Natural killer cell (primary cell): Measurements from ENCODE around the gene FAT2. TPM values are rescaled to one million over a fixed set of nuclear protein-coding genes. Genes with fewer than 3 reads are reported as not detected.

Source experiments
- ATAC-seq, 3 donors: fragments of 150-1000 bp in 2 of 3; fragments of 200-7000 bp in 1 of 3; cut with Tn5 transposase; 1 replicate in 1 of 3; 2 replicates in 2 of 3; pipeline ENCODE4 v1.10.0; 2021; ENCODE audit warnings: mild to moderate bottlenecking in 2 of 3, moderate library complexity in 2 of 3
- DNase-seq, 2 donors: peaks; one replicate each; pipeline versions ENCODE4 v3.0.0 to v3.0.0-alpha.2; 2013 to 2021; ENCODE audit warnings: mixed read lengths in 1 of 2
- H3K27ac ChIP-seq: one replicate; pipeline ENCODE4 v1.5.1; 2013; ENCODE audit warnings: mild to moderate bottlenecking, low read length
- H3K27me3 ChIP-seq: one replicate; pipeline ENCODE4 v1.6.1; 2013; ENCODE audit warnings: low read length; ENCODE audit not compliant: control insufficient read depth, insufficient read depth
- H3K36me3 ChIP-seq: one replicate; pipeline ENCODE4 v1.6.1; 2013; ENCODE audit warnings: low read length; ENCODE audit not compliant: control insufficient read depth, insufficient read depth
- H3K4me1 ChIP-seq: one replicate; pipeline ENCODE4 v1.6.1; 2013; ENCODE audit warnings: low read length; ENCODE audit not compliant: control insufficient read depth, insufficient read depth
- H3K4me3 ChIP-seq: one replicate; pipeline ENCODE4 v1.5.1; 2013; ENCODE audit warnings: low read length
- H3K9me3 ChIP-seq: one replicate; pipeline ENCODE4 v1.6.1; 2013; ENCODE audit warnings: low read length; ENCODE audit not compliant: control insufficient read depth, insufficient read depth
- H3K27ac Mint-ChIP-seq, 2 donors: one replicate each; pipeline ENCODE4 v1.8.0; 2022; ENCODE audit warnings: mild to moderate bottlenecking in 2 of 2, mixed read lengths in 2 of 2, moderate library complexity in 1 of 2
- H3K27me3 Mint-ChIP-seq, 2 donors: one replicate each; pipeline ENCODE4 v1.8.0; 2022; ENCODE audit warnings: low read depth in 2 of 2, mixed read lengths in 2 of 2
- H3K36me3 Mint-ChIP-seq: one replicate; pipeline ENCODE4 v1.8.0; 2022; ENCODE audit warnings: mixed read lengths
- H3K4me1 Mint-ChIP-seq, 2 donors: one replicate each; pipeline ENCODE4 v1.8.0; 2022; ENCODE audit warnings: mixed read lengths in 2 of 2
- H3K4me3 Mint-ChIP-seq: one replicate; pipeline ENCODE4 v1.8.0; 2022; ENCODE audit warnings: mild to moderate bottlenecking, moderate library complexity, mixed read lengths
- H3K9me3 Mint-ChIP-seq, 2 donors: one replicate each; pipeline ENCODE4 v1.8.0; 2022; ENCODE audit warnings: mixed read lengths in 2 of 2
- CTCF ChIP-seq: fragments of 200-600 bp; IDR thresholded peaks from one replicate; pipeline ENCODE4 v1.8.0; 2022; ENCODE audit warnings: antibody characterized with exemption
- WGBS: methylation state at CpG from one replicate; pipeline ENCODE4 v1.1.7; 2013; ENCODE audit warnings: missing lambda C conversion rate; ENCODE audit not compliant: insufficient coverage; 5-methylcytosine and 5-hydroxymethylcytosine counted together
- intact Hi-C: fragments of 100-400 bp; cut with micrococcal nuclease; formaldehyde crosslinking; loops from one replicate; pipeline ENCODE4 v1.14.2; 2022
- total RNA-seq, 4 donors: library from RNA; stranded (reverse); fragments of 120-200 nt in 1 of 4; gene quantifications; one replicate each; pipeline versions ENCODE4 v1.2.3 to v1.2.4, GENCODE V29; 2013 to 2022

Gene FAT2
- total RNA-seq, 3 donors from 2014 or later (not counting 1 experiment from before 2014, with no cell fraction given): not detected

- Mint-ChIP-seq H3K27ac (no peak overlapping the region), H3K27me3 (no peaks in the 10 kb centered on the region), H3K4me1 (no peaks in the 10 kb centered on the region), H3K4me3 (no peak overlapping the region), H3K9me3 (no peaks in the 10 kb centered on the region), H3K36me3 (no peaks in the 10 kb centered on the region)
- TF ChIP-seq CTCF: no peak
- no peaks in the 10 kb centered on the region for H3K36me3 ChIP-seq
- no peaks in the 10 kb centered on the region for H3K9me3 ChIP-seq
- H3K27me3 ChIP-seq: no peaks in the 10 kb centered on the region
- H3K4me1 ChIP-seq: no peaks in the 10 kb centered on the region
- ATAC-seq: no peak
- DNase-seq: no peak
- no peak overlapping the region for H3K27ac ChIP-seq
- 92% methylated on average over 10 of the region's 10 CpGs for WGBS
- no peak overlapping the region for H3K4me3 ChIP-seq
- intact Hi-C loops: no loop called here
These were observed 37.9 kb downstream of the FAT2 start for GRCh38 chr5:151553130-151553670.

- ATAC-seq (no peak), DNase-seq (no peak)
- Mint-ChIP-seq H3K4me1 (no peaks in the 10 kb centered on the region), H3K27me3 (no peaks in the 10 kb centered on the region), H3K9me3 (no peaks in the 10 kb centered on the region), H3K36me3 (no peaks in the 10 kb centered on the region), H3K27ac (no peak overlapping the region), H3K4me3 (no peak overlapping the region)
- Histone ChIP-seq H3K27ac (no peak overlapping the region), H3K4me1 (no peaks in the 10 kb centered on the region), H3K9me3 (no peaks in the 10 kb centered on the region), H3K4me3 (no peak overlapping the region), H3K36me3 (no peaks in the 10 kb centered on the region), H3K27me3 (no peaks in the 10 kb centered on the region)
- no peak for TF ChIP-seq CTCF
- intact Hi-C loops: no loop called here
- 94% methylated on average over 2 of the region's 3 CpGs for WGBS
These were observed 39.1 kb downstream of the FAT2 start for GRCh38 chr5:151551985-151552384.

- no peak overlapping the region for H3K27ac Mint-ChIP-seq
- no peak for DNase-seq
- 88% methylated on average over 1 of the region's 2 CpGs for WGBS
- TF ChIP-seq CTCF: no peak
- Histone ChIP-seq H3K27ac (no peak overlapping the region), H3K36me3 (no peaks in the 10 kb centered on the region), H3K4me3 (no peak overlapping the region), H3K27me3 (no peaks in the 10 kb centered on the region), H3K4me1 (no peaks in the 10 kb centered on the region), H3K9me3 (no peaks in the 10 kb centered on the region)
- intact Hi-C loops: no loop called here
- no peaks in the 10 kb centered on the region for H3K4me1 Mint-ChIP-seq
- no peaks in the 10 kb centered on the region for H3K36me3 Mint-ChIP-seq
- ATAC-seq: no peak
- no peak overlapping the region for H3K4me3 Mint-ChIP-seq
- H3K9me3 Mint-ChIP-seq: no peaks in the 10 kb centered on the region
- H3K27me3 Mint-ChIP-seq: no peaks in the 10 kb centered on the region
These were observed 41.0 kb downstream of the FAT2 start for GRCh38 chr5:151550146-151550545.

- Histone ChIP-seq H3K9me3 (no peaks in the 10 kb centered on the region), H3K4me3 (no peak overlapping the region), H3K27me3 (no peaks in the 10 kb centered on the region), H3K36me3 (no peaks in the 10 kb centered on the region), H3K4me1 (no peaks in the 10 kb centered on the region), H3K27ac (no peak overlapping the region)
- H3K4me3 Mint-ChIP-seq: no peak overlapping the region
- no peaks in the 10 kb centered on the region for H3K4me1 Mint-ChIP-seq
- TF ChIP-seq CTCF: no peak
- no peak for DNase-seq
- no peaks in the 10 kb centered on the region for H3K36me3 Mint-ChIP-seq
- no peaks in the 10 kb centered on the region for H3K27me3 Mint-ChIP-seq
- H3K27ac Mint-ChIP-seq: no peak overlapping the region
- intact Hi-C loops: no loop called here
- ATAC-seq: no peak
- 53% methylated on average over 2 of the region's 2 CpGs for WGBS
- no peaks in the 10 kb centered on the region for H3K9me3 Mint-ChIP-seq
These were observed 41.4 kb downstream of the FAT2 start for GRCh38 chr5:151549713-151550112.
